Measurements from ENCODE around the gene ADD2. TPM values are rescaled to one million over a fixed set of nuclear protein-coding genes. Genes with fewer than 3 reads are reported as not detected.

ADD2 gene
- total RNA-seq, 1 experiment from 2014 or later, result 124 TPM

DNA sequence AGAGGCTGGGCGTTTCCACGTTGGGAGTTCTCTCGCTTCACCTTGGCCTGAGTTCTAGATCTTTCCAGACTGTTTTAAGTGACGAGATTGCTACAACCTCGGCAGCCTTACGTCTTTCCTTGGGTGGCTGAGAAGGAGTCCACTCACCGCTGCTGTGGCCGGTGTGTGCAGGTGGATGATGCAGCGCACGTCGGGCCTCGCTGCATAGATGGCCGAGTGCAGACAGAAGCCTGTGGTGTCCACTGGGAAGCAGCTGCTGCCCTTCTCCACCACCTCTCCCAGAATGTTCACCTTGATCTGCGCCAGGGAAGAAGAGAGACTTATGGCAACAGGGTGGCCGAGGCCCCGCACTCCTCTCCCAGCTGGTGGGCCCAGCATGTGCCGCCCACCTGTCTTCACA lies 75.7 kb downstream of the ADD2 start:
- Histone ChIP-seq H3K79me2 (ENCODE audit: insufficient read depth, low read length) (no peaks in the 10 kb centered on the region), H4K5ac (ENCODE audit: insufficient read length, low read depth, low read length) (no peak overlapping the region), H3K4ac (ENCODE audit: low read depth, low read length) (no peak overlapping the region), H3K27me3 (ENCODE audit: insufficient read depth, low read length) (no peaks in the 10 kb centered on the region), H3K79me1 (ENCODE audit: insufficient read depth, low read depth, low read length, poor library complexity, severe bottlenecking) (no peaks in the 10 kb centered on the region), H4K91ac (ENCODE audit: insufficient read length, low read depth, low read length) (no peak overlapping the region), H2BK120ac (ENCODE audit: low read depth, low read length, poor library complexity, severe bottlenecking) (no peak overlapping the region), H2AK5ac (ENCODE audit: insufficient read length, low read length) (no peak overlapping the region), H3K9me3 (ENCODE audit: control insufficient read depth, low read depth, low read length) (no peaks in the 10 kb centered on the region), H3K23me2 (ENCODE audit: insufficient read length, low read depth, low read length, poor library complexity, severe bottlenecking) (no peaks in the 10 kb centered on the region), H3K27ac (ENCODE audit: insufficient read length, low read depth, low read length) (no peak overlapping the region), H3T11ph (ENCODE audit: low read length) (no peak overlapping the region), H3K56ac (ENCODE audit: insufficient read length, low read depth, low read length) (no peak overlapping the region), H3K4me2 (ENCODE audit: insufficient read depth, insufficient read length, low read length) (no peak overlapping the region), H2BK5ac (ENCODE audit: insufficient read length, low read length) (no peak overlapping the region), H2BK20ac (ENCODE audit: low read depth, low read length, poor library complexity, severe bottlenecking) (no peak overlapping the region), H2BK12ac (ENCODE audit: insufficient read length, low read depth, low read length) (no peak overlapping the region), H3K18ac (ENCODE audit: insufficient read length, low read depth, low read length) (no peak overlapping the region), H2BK15ac (ENCODE audit: low read depth, low read length) (no peak overlapping the region), H3K23ac (ENCODE audit: insufficient read length, low read depth, low read length) (no peak overlapping the region), H4K8ac (replicated peaks; ENCODE audit: insufficient read length, low read depth, low read length) (no peak overlapping the region), H2AFZ (ENCODE audit: low read length) (no peak overlapping the region), H3K9ac (ENCODE audit: extremely low read depth, insufficient read length, low read length) (no peak overlapping the region), H3K14ac (ENCODE audit: insufficient read depth, low read length) (no peak overlapping the region), H3K4me1 (ENCODE audit: insufficient read depth, low read length) (peaks cover 4% of the 10 kb centered on the region; the same call in 1 of the 2 replicates), H4K20me1 (ENCODE audit: control insufficient read depth, insufficient read depth, insufficient read length) (peaks cover 2% of the 10 kb centered on the region)
- peak overlapping the region; percentile 35 to 67 (median 62); a peak in 4 of 7 replicates for H3K27ac Mint-ChIP-seq
- H3K4me3 Mint-ChIP-seq, result no peak overlapping the region
- H3K27me3 Mint-ChIP-seq (ENCODE audit: low read depth), result no peaks in the 10 kb centered on the region
- H3K36me3 Mint-ChIP-seq (ENCODE audit: insufficient read depth in 1 of 3, low read depth in 3 of 3), result peaks cover 63 to 88% (median 71%) of the 10 kb centered on the region in 3 experiments; a peak in 6 of 7 replicates
- no peak for TF ChIP-seq CTCF (conservative IDR thresholded peaks at IDR 0.05)
- H3K4me1 Mint-ChIP-seq, result peaks cover 4% of the 10 kb centered on the region in 2 experiments
- WGBS (ENCODE audit: extremely low coverage, insufficient read length, low lambda C conversion rate), result no CpG with 5 or more reads among the region's 17 CpGs
- peak; percentile 14 for DNase-seq
- no peaks in the 10 kb centered on the region for H3K9me3 Mint-ChIP-seq

Data from H9 (cell line).